Mesodermal cell (in vitro differentiated cells): ENCODE data around the gene APBB1.

Source experiments
- H3K27ac ChIP-seq: 2 replicates; pipeline ENCODE4 v1.7.0; 2013; ENCODE audit warnings: mild to moderate bottlenecking, low read depth, low read length, moderate library complexity; ENCODE audit not compliant: severe bottlenecking
- H3K36me3 ChIP-seq: 2 replicates; pipeline ENCODE4 v1.7.1; 2013; ENCODE audit warnings: mild to moderate bottlenecking, low read length, moderate library complexity; ENCODE audit not compliant: control insufficient read depth, insufficient read depth
- H3K4me1 ChIP-seq: one replicate; pipeline ENCODE4 v1.7.1; 2013; ENCODE audit warnings: mild to moderate bottlenecking, low read length; ENCODE audit not compliant: insufficient read depth, control insufficient read depth, poor library complexity, severe bottlenecking
- H3K4me3 ChIP-seq: 2 replicates; pipeline ENCODE4 v1.7.0; 2013; ENCODE audit warnings: low read length, control low read depth, mild to moderate bottlenecking; ENCODE audit not compliant: insufficient read depth, poor library complexity, severe bottlenecking; ENCODE audit errors: extremely low read depth
- H3K9me3 ChIP-seq: 2 replicates; pipeline ENCODE4 v1.7.1; 2013; ENCODE audit warnings: mild to moderate bottlenecking, low read length, moderate library complexity; ENCODE audit not compliant: control insufficient read depth
- WGBS, 2 experiments: methylation state at CpG; one replicate each; pipeline ENCODE4 v1.1.5; 2013; ENCODE audit warnings: missing lambda C conversion rate in 2 of 2; ENCODE audit not compliant: insufficient coverage in 2 of 2; 5-methylcytosine and 5-hydroxymethylcytosine counted together

The APBB1 gene

DNA sequence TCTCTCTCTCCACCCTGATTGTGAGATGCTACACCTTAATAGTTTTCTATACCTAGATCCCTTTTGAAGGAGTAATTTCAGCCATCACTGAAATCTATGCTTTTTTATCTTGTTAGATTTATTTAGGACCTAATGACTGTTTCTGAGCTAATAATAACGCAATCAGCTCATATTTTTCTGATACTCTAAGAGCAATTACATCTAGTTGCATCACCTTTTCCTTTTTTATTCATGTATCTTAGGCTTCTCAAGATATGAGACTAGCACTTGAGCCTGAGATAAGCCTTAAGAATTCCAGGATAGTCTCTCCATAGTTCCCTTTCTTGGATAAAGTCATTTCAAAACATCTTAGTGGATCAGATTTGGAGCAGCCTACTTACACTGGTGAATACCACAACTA lies 73.5 kb downstream of the APBB1 start:
- no peaks in the 10 kb centered on the region for H3K4me1 ChIP-seq
- no peaks in the 10 kb centered on the region for H3K9me3 ChIP-seq
- no peaks in the 10 kb centered on the region for H3K36me3 ChIP-seq
- 100% methylated on average over 1 of the region's 1 CpG; no CpG with 5 or more reads in 1 of the 2 experiments for WGBS, 2 experiments
- H3K4me3 ChIP-seq, result no peak overlapping the region
- no peak overlapping the region for H3K27ac ChIP-seq
